NT2/D1 (cell line): ENCODE measurements around the gene PRKG1.
"Not testable (repeated sequence)": the region's sequence is repeated elsewhere in the genome, so short reads cannot be mapped to it uniquely, and the experiment has no call there.

ENCODE experiments used
- YY1 ChIP-seq: IDR thresholded peaks from 2 replicates; pipeline ENCODE4 v1.6.1; 2011; ENCODE audit not compliant: insufficient read length, insufficient read depth
- ZNF274 ChIP-seq: IDR thresholded peaks from 2 replicates; pipeline ENCODE4 v1.6.1; 2011; ENCODE audit warnings: mild to moderate bottlenecking, low read depth, low read length

GRCh38 chr10:52039002-52039793, 964.9 kb downstream of the PRKG1 start:
- TF ChIP-seq YY1, ZNF274: not testable (repeated sequence)
